ENCODE data around the gene KRT37.

KRT37 gene

DNA sequence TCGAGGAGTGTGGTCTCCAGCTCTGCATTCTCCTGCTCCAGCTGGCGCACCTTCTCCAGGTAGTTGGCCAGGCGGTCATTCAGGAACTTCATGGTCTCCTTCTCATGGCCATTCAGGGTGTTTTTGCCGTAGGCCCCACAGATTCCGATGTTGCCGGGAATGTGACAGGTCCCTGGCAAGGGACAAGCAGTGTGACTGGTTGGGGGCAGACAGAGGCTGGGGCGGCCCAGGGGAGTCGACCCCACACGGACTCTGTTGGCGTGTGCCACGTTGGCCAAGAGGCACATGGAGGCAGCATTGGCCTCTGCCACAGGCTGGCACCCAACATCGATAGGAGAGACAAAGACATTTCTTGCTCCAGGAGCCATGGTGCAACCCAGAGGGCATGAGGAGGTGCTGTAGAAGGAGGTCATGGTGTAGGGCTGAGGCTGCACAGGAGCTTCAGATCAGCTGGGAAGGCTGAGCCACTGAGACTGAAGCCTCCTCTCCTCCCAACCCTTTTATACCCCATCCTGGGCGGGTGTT lies at the start of gene KRT37:
KRT37 (minus strand) TSS at position 475 of the 525 bp plus-strand sequence; CDS start at position 413, 62 bp downstream.
- DNase-seq = no peak

DNA sequence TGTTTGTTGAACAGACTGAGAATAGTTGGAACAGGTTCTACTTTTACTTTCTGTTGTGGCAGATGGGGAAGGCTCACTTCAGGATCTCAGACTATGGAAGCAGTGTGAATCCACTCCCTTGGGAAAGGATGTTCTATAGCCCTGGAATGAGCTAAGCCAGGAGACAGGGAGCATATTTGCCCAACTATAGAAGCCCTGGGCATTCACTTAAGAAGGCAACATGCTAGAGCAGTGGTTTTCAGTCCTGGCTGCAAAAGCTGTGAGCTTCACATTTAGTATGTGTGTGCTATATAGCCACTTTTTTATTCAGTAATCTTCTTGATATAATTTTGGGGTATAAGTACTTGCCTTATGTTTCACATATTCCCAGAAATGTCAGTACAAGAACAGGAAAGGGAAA lies 44.0 kb upstream of the KRT37 start:
- DNase-seq = no peak

DNA sequence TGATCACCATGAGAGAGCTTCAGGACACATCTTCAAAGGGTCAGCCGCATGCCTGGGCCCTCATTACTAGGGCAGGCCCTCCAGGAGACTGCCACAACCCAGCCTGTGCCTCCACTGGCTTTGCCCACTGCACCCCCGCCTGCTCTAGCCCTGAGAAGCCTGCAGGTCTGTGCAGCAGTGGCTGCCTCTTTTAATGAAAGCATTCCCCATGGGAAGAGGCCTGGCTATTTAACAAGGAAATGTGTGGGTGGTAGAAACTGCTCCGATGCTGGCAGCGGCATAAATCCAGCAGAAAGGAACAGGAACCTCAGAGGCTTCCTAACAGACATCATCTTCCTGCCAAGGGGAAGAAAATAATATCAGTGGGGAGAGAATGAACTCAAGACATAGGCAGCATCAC lies 43.2 kb upstream of the KRT37 start:
- DNase-seq = no peak

DNA sequence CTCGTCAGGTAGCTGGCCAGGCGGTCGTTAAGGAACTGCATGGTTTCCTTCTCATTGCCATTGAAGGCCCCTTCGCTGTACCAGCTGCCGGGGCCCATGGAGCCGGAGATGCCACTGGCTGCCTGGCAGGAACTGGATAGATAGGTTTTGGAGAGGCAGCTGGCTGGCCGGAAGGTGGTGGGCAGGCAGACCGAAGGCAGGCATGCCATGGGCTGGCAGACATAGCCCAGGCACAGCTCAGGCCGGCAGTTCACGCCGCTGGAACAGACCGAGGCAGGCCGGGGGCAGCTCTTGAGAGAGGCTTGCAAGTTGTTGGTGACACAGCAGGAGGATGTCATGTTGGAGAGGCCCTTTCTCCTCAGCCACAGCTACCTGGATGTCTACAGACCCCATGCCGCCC lies 42.6 kb upstream of the KRT37 start, which contains the start of gene KRT32:
KRT32 (minus strand) TSS at position 399 of the 400 bp plus-strand sequence; CDS start at position 338, 61 bp downstream.
- no peak for DNase-seq

DNA sequence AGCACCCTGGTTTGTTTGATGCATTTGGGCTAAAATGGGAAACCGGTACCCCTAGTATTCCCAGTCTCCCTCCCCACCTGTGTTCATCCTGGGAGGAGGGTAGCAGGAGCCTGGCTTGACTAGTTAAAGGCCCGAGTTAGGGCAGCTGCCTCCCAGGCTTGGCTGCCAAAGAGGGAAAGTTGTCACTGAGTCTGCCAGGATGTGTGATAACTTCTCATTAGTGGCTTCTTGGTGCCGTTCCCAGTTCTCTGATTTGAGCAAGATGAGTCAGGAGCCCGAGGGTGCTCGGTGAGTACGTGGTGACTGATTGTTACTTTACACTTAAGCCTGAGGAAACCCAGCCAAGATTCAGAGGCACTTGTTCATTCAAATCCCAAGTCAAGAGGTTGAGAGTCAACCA lies 40.3 kb upstream of the KRT37 start:
- no peak for DNase-seq

DNA sequence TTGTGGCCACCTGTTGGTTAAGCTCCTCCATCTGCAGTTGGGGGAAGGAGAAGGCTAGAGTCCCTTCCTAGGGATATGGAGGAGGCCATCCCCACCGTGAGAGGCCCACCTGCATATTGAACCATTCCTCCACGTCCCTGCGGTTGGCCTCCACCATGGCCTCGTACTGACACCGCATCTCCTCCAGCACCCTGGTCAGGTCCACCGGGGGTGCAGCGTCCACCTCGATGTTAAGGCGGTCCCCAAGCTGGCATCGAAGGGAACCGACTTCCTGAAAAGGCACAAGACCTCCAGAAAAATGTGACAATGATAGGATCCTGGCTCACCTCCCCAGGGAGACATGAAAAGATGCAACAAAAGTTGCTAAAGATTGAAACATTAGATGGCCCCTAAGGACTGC lies 39.8 kb upstream of the KRT37 start:
- DNase-seq = no peak

DNA sequence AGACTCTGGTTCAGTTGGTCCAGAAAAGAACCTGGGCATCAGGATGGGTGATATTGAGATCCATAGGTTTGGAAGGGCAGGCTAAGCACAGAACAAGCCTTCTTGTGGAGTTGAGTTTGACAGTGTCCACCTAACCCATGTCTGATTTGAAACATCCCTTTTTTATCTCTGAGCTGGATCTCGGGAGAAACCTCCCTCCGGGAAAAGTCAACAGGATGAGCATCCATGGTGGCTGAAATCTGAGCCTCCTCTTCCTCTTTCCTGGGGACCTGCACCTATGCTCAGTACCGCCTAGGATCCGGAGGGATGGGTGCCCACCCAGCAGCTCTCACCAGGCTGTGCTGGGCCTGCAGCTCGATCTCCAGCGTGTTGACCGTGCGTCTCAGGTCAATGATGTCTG lies 39.4 kb upstream of the KRT37 start:
- no peak for DNase-seq

DNA sequence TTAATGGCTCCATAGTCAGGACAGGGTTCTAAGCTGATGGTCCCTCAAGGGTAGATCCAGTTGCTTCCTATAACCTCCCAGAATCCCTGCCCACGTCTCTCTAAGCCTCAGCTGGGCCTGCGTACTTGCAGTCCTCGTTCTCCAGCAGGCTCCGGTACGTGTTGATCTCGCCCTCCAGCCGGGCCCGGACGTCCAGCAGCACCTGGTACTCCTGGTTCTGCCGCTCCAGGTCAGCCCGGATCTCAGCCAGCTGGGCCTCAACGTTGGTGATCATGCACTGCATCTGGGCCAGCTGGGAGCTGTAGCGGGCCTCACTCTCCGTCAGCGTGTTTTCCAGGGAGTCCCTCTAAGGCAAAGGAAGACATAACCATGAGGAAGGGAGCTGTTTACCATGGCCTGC lies 38.3 kb upstream of the KRT37 start:
- DNase-seq = no peak

DNA sequence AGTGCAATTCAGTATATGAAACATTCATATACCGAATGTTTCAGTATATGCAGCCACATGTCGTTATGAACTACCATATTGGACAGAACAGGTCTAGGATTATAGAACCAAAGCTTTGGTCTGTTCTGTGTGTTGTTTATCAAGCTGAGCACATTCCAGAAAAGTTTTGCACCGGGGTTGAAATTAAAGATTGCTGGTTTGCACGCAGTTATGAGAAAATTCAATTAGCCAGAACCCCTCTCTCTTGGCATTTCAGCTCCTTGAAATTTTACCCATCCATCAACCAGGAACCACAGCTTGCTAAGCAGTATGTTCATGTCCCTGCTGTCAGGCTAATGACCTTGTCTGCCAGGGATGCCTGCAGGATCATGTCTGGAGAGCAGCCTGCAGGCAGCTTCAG lies 33.3 kb upstream of the KRT37 start:
- no peak for DNase-seq

DNA sequence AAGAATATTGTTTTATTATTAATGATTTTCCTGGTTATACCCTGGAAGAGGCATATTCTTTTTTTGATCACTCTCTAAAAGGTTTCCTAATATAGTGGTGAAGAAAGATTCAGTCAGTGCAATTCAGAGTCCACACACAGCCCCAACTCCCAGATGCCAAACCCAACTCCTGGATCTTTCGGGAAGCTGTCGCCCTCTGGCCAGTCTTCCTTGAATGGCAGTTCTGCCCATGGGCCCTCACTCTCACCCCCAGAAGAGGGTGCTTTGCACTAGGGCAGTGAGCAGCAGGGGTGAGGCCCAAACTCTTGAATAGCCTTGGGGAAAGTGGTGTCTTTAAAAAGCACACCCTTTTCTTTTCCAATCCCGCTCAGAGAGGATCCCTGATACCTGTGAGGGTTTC lies 31.8 kb upstream of the KRT37 start:
- DNase-seq = no peak

DNA sequence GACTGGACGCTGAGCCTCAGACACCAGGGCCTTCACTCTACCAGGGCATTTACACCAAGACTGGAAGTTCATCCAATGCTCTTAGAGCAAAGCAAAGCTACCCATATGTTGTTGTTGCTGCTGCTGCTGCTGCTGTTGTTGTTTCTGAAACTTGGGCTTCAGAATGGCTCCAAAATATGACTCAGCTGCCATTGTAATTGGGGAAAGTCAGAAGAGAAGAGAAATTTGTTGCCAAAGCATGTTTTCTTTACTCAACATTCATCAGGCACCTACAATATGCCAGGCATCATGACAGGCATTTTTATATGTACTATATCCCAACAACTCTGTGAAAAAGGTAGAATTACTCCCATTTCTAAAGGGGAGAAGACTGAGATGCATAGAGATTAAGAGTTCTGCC lies 30.9 kb upstream of the KRT37 start:
- DNase-seq = no peak

DNA sequence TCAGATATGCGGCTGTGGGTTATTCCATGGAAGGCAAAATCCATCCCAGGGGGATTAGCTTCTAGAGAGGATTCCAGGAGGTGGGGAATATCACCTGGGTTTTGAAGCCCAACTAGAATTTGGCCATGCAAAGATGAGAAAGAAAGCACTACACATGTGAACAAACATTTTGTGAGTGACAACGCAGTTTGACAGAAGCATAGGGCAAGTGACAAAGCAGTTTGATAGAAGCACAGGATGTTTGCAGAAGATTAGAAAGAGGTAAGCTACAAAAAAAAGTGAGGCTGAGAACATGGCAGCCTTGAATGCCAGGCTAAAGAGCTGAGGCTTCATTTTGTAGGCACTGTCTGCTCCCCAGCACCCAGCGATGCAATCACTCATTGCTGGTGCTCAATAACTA lies 28.7 kb upstream of the KRT37 start:
- DNase-seq = no peak

DNA sequence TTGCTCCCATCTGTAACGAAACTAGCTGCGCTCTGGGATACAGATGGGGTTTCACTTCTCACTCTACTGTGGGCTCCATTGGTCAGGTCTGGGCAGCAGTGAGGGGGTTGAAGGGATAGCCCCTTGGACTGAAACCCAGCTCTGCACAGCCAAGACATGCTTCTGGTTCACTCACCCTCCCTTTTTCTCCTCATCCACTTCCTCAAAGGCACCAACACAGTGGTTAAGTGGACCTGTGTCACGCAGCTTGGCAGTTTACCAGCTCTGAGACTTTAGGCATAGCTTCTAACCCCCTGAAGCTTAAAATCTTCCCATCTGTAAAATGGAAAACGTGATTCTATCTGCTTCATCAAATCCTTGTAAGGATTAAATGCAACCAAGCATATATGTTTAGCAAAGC lies 27.9 kb upstream of the KRT37 start:
- DNase-seq = no peak

DNA sequence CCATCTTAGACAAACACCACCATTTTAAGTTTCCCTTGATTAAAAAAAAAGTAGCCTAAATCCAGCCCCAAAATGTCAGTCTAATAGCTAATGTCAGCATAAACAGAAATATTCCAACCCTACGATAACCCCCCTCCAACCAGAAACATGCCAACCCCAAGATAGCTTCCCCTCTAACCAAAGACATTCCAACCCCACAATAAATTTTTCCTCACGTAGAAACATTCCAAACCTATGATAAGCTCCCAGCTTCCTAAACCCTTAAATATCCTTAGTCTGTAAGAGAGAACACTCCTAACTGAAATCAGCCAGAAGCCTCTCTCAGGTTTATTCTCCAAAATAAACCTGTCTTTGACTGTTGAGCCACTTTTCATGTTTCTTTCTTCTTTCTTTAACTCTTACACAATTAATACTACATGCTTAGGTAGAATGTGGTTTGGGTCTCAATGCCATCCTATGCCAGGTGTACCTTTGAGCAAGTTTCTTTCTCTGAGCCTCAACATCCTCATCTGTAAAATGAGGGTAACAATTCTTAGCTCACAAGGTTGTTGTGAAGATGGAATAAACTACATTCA lies 26.9 kb upstream of the KRT37 start:
- DNase-seq = no peak

DNA sequence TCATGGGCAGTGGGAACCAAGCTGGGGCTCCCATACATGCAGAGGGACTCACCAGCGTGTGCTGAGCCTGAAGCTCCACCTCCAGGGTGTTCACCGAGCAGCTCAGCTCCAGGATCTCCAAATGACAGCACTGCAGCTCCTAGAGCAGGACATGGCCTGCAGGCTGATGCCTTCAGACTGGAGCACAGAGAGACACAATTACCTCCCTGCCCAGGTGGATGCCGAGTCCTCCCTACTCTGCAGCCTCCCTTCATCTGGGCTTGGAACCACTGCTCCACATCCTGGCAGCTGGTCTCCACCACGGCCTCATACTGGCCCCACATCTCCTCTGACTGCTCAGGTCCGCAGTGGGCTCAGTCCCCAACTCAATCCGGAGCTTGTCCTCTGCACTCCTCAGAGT lies 24.6 kb upstream of the KRT37 start:
- DNase-seq = no peak

DNA sequence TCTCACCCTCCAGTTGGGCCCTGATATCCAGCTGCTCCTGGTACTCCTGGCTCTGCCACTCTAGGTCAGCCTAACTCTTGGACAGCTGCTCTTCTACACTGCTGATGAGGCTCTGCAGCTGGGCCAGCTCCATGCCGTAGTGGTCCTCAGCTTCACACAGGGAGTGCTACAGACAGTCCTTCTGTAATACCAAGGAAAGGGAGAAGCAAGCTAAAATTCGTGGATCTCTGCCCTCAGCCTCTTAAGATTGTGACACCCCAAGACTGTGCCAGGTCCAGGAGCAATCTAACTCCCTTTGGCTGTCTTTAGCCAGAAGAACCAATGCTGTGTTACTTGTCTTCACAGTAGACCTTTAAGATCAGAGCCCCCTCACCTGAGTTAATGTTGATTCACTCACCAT lies 24.1 kb upstream of the KRT37 start:
- no peak for DNase-seq

DNA sequence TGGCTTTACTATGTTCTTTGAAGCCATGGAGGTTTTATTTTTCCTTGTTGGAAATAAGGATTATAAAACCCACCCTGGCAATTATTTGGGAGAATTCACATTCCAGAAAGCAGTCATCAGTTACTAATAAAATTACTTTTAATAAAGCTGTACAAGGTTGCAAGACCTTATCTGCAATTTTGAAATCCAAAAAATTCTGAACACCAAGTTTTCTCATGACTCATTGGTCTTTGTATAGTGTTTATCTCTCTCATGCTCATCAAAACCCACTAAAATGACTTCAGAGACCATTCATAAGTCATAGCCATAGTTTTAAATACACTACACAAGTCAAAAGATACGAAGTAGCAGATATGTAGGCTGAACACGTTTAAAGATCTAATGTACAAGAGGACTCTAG lies 22.4 kb upstream of the KRT37 start:
- DNase-seq = no peak

DNA sequence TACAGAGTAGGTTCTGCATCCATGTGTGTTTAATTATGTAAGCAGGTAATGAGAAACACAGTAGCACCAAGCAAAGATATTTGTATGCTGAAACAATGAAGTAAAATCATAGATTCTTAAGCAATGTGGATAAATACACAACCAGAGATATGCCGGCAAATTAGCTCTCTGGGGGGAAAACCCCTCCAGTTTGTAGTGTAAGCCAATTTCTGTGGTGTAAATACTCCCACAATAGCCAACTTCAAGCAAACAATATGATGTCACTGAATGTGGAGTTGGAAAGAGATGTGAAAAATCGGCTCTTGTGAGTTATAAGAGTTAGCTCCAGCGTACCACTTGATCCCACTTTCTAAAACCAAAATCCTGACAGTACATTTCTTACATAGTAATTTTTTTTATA lies 20.3 kb upstream of the KRT37 start:
- DNase-seq = no peak

DNA sequence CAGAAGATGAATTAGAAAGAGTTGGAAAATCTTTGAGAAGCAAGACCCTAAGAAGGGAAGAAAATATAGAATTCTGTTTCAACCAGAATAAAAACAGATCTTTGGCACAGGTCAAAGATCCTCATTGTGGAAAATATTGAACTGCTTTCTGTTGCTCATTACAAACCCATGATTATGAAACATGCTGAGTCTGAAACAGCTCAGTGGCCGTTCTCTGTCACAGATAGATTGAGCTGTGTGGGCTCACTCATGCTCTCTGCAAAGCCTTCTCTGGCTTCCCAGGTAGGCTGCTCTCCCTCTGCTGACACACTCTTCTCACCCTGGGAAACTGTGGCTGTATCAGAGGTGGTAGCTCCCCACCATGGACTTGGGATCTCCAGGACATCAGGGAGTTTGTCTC lies 19.8 kb upstream of the KRT37 start:
- DNase-seq = no peak

DNA sequence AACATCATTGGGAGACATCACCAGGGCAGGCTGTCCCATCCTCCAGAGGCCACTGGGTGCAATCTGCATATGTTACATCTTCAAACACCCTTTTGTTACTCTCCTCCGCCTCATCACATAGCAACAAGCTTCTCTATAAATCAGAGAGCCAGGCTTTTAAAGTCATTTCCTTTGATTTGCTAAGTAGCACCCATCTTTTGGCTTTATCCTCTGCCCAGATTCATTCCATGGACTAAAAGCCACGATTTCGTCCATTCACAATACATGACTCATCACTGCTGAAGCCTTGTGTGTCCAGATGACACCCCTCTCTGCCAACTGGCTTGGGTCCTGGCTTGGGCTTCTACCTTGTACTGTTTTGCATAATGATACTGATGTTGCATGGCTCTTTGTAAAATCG lies 18.4 kb upstream of the KRT37 start:
- DNase-seq = no peak

DNA sequence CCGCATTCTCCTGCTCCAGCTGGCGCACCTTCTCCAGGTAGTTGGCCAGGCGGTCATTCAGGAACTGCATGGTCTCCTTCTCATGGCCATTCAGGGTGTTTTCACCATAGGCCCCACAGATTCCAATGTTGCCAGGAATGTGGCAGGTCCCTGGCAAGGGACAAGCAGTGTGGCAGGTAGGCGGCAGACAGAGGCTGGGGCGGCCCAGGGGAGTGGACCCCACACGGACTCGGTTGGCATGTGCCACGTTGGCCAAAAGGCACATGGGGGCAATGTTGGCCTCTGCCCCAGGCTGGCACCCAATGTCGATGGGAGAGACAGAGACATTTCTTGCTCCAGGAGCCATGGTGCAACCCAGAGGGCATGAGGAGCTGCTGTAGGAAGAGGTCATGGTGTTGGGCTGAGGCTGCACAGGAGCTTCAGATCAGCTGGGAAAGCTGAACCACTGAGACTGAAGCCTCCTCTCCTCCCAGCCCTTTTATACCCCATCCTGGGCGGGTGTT lies 16.2 kb upstream of the KRT37 start, which contains the start of gene KRT38:
KRT38 (minus strand) TSS at position 453 of the 503 bp plus-strand sequence; CDS start at position 391, 62 bp downstream.
- no peak for DNase-seq

DNA sequence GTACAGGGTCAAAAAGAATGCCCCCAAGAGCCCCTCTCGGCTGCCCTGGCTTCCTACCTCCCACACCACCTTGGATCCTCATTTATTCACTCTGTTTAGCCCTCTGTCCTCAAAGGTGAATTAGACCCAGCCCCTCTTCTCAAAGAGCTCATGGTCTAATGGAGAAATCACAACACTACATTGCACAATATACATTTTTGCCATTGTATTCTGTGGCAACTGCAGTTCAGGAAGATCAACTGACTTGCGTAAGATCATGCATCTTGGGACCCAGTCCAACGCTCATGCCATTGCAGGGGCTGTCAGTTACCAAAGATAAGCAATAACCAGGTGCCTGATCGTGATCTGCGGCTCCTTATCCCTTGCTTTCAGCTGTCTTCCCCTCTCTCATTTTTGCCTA lies 15.0 kb upstream of the KRT37 start:
- no peak for DNase-seq

DNA sequence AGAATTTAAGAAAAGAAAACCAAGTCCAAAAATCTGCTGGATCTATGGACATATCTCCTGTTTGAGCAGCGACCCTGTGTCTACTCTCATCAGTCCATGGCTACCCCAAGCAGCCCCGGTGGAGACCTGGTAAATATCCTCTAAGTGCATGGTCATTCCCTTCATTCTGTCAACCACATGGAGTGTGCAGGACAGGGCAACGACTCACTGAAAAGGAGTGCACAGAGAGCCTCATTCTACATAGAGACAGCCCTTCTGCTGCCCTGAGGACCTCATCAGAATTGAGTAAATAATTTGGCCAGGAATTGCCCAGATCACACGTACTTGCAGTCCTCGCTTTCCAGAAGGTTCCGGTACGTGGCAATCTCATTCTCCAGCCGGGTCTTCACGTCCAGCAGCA lies 13.4 kb upstream of the KRT37 start:
- DNase-seq = no peak

DNA sequence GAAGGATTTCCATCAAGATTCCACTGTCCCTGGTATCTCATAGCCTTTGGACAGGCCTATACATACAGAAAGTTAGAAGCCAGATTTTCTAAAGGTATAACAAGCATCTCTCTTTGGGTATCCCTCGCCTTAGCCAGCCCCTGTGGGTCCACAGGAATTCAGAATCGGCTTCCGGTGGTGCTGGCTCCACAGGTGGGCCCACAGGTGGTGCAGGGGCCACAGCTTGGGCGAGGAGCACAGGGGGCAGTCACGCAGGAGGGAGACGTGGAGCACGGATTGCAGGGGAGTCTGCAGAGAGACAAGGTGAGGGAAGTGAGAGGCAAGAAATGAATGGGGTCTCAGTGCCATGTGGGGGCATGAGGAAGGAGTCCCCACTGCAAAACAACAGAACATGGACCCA lies 12.9 kb upstream of the KRT37 start:
- no peak for DNase-seq

DNA sequence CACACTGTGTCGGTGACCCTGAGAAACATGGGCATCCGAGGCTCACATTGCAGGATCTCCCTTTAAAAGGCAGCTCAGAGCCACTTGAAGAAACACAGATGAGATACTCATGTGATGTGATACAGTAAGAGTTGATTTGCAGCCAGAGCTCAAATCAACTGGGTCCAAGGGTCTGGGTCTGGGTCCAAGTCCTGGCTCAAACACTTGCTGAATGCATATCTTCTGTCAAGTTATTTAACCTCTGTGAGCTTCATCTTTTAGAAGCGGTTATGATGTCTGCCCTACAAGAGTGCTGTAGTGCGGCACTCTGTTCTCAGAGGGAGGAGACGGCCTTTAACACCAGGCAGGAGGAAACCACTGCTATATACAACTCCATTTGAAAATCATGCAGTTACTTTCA lies 10.0 kb upstream of the KRT37 start:
- DNase-seq = no peak

All from NCI-H2171 treated with DMSO at 0.1 percent for 48 hours (cell line).